Activated naive CD8-positive, alpha-beta T cell treated with anti-CD3 and anti-CD28 coated beads, Interleukin-2, amount 10 ng/mL, durations not matched to agents 7 days and 5 days (primary cell): ENCODE measurements around the gene MYO7A. TPM values are rescaled to one million over a fixed set of nuclear protein-coding genes. Genes with fewer than 3 reads are reported as not detected.

Source experiments
- ATAC-seq: fragments of 150-1000 bp; cut with Tn5 transposase; one replicate; pipeline ENCODE4 v1.10.0; 2021; ENCODE audit warnings: low read depth, moderate library complexity
- POLR2A ChIA-PET: fragments of 350-600 bp; sonication (Branson Sonifier 250); formaldehyde crosslinking; loops from one replicate; lab custom pipeline; 2021; ENCODE audit warnings: antibody characterized with exemption; lab: Charles Lee
- DNase-seq: peaks from one replicate; pipeline ENCODE4 v3.0.0; 2021
- H3K27ac Mint-ChIP-seq: one replicate; pipeline ENCODE4 v1.8.0; 2022; ENCODE audit warnings: mild to moderate bottlenecking, mixed read lengths
- H3K27me3 Mint-ChIP-seq: one replicate; pipeline ENCODE4 v1.8.0; 2022; ENCODE audit warnings: mild to moderate bottlenecking, moderate library complexity, mixed read lengths
- H3K36me3 Mint-ChIP-seq: one replicate; pipeline ENCODE4 v1.8.0; 2021; ENCODE audit warnings: mild to moderate bottlenecking, mixed read lengths
- H3K4me1 Mint-ChIP-seq: one replicate; pipeline ENCODE4 v1.8.0; 2021; ENCODE audit warnings: mixed read lengths
- H3K4me3 Mint-ChIP-seq: one replicate; pipeline ENCODE4 v1.8.0; 2022; ENCODE audit warnings: mild to moderate bottlenecking, moderate library complexity, mixed read lengths
- H3K9me3 Mint-ChIP-seq: one replicate; pipeline ENCODE4 v1.8.0; 2021; ENCODE audit warnings: mixed read lengths
- total RNA-seq, 2 experiments: library from RNA; stranded (reverse); gene quantifications; one replicate each; pipeline ENCODE4 v1.2.3, GENCODE V29; 2021

Gene MYO7A
- total RNA-seq, 2 experiments from 2014 or later: 0.22 to 0.37 TPM

GRCh38 chr11:77121876-77122575 is 6.0 kb upstream of the MYO7A start:
- Mint-ChIP-seq H3K4me3 (no peak overlapping the region), H3K4me1 (peaks cover 3% of the 10 kb centered on the region), H3K27ac (no peak overlapping the region), H3K9me3 (no peaks in the 10 kb centered on the region), H3K27me3 (no peaks in the 10 kb centered on the region), H3K36me3 (no peaks in the 10 kb centered on the region)
- ATAC-seq: no peak
- no peak for DNase-seq
- POLR2A ChIA-PET: no interaction called here

GRCh38 chr11:77122576-77123212 is 5.4 kb upstream of the MYO7A start:
- peaks cover 3% of the 10 kb centered on the region for H3K27me3 Mint-ChIP-seq
- no peaks in the 10 kb centered on the region for H3K9me3 Mint-ChIP-seq
- ATAC-seq (no peak), DNase-seq (no peak)
- POLR2A ChIA-PET: no interaction called here
- H3K27ac Mint-ChIP-seq: no peak overlapping the region
- H3K4me3 Mint-ChIP-seq: no peak overlapping the region
- peaks cover 7% of the 10 kb centered on the region for H3K4me1 Mint-ChIP-seq
- no peaks in the 10 kb centered on the region for H3K36me3 Mint-ChIP-seq

GRCh38 chr11:77123591-77123990 is 4.5 kb upstream of the MYO7A start:
- DNase-seq: no peak
- Mint-ChIP-seq H3K27me3 (peaks cover 11% of the 10 kb centered on the region), H3K36me3 (no peaks in the 10 kb centered on the region), H3K4me3 (no peak overlapping the region), H3K27ac (no peak overlapping the region), H3K9me3 (no peaks in the 10 kb centered on the region), H3K4me1 (peaks cover 8% of the 10 kb centered on the region)
- POLR2A ChIA-PET: no interaction called here
- no peak for ATAC-seq

GRCh38 chr11:77124041-77124440 is 4.0 kb upstream of the MYO7A start:
- Mint-ChIP-seq H3K4me1 (peaks cover 8% of the 10 kb centered on the region), H3K36me3 (no peaks in the 10 kb centered on the region), H3K27me3 (peaks cover 13% of the 10 kb centered on the region), H3K4me3 (no peak overlapping the region), H3K27ac (no peak overlapping the region), H3K9me3 (no peaks in the 10 kb centered on the region)
- no peak for DNase-seq
- no peak for ATAC-seq
- POLR2A ChIA-PET: no interaction called here

GRCh38 chr11:77124488-77124887 is 3.6 kb upstream of the MYO7A start:
- POLR2A ChIA-PET: no interaction called here
- no peak for DNase-seq
- no peaks in the 10 kb centered on the region for H3K9me3 Mint-ChIP-seq
- H3K4me3 Mint-ChIP-seq: no peak overlapping the region
- ATAC-seq: no peak
- H3K36me3 Mint-ChIP-seq: no peaks in the 10 kb centered on the region
- peaks cover 8% of the 10 kb centered on the region for H3K4me1 Mint-ChIP-seq
- H3K27ac Mint-ChIP-seq: no peak overlapping the region
- peaks cover 13% of the 10 kb centered on the region for H3K27me3 Mint-ChIP-seq

- peaks cover 8% of the 10 kb centered on the region for H3K4me1 Mint-ChIP-seq
- H3K27me3 Mint-ChIP-seq: peaks cover 13% of the 10 kb centered on the region
- ATAC-seq: no peak
- no peak overlapping the region for H3K4me3 Mint-ChIP-seq
- no peaks in the 10 kb centered on the region for H3K9me3 Mint-ChIP-seq
- DNase-seq: no peak
- H3K27ac Mint-ChIP-seq: no peak overlapping the region
- POLR2A ChIA-PET: no interaction called here
- no peaks in the 10 kb centered on the region for H3K36me3 Mint-ChIP-seq
These were observed 2.9 kb upstream of the MYO7A start for GRCh38 chr11:77125191-77125590.

- DNase-seq: no peak
- Mint-ChIP-seq H3K27me3 (peaks cover 13% of the 10 kb centered on the region), H3K27ac (no peak overlapping the region), H3K4me1 (peaks cover 8% of the 10 kb centered on the region), H3K4me3 (no peak overlapping the region), H3K36me3 (no peaks in the 10 kb centered on the region), H3K9me3 (no peaks in the 10 kb centered on the region)
- POLR2A ChIA-PET: no interaction called here
- no peak for ATAC-seq
These were observed 2.4 kb upstream of the MYO7A start for GRCh38 chr11:77125695-77126094.

GRCh38 chr11:77126156-77126775 is 1.8 kb upstream of the MYO7A start:
- DNase-seq (no peak), ATAC-seq (no peak)
- POLR2A ChIA-PET: no interaction called here
- Mint-ChIP-seq H3K4me1 (peaks cover 7% of the 10 kb centered on the region), H3K27me3 (peaks cover 13% of the 10 kb centered on the region), H3K4me3 (no peak overlapping the region), H3K9me3 (no peaks in the 10 kb centered on the region), H3K27ac (no peak overlapping the region), H3K36me3 (no peaks in the 10 kb centered on the region)

- H3K4me1 Mint-ChIP-seq: peaks cover 7% of the 10 kb centered on the region
- ATAC-seq: no peak
- no peak overlapping the region for H3K27ac Mint-ChIP-seq
- no peak for DNase-seq
- H3K4me3 Mint-ChIP-seq: no peak overlapping the region
- peaks cover 13% of the 10 kb centered on the region for H3K27me3 Mint-ChIP-seq
- H3K9me3 Mint-ChIP-seq: no peaks in the 10 kb centered on the region
- no peaks in the 10 kb centered on the region for H3K36me3 Mint-ChIP-seq
- POLR2A ChIA-PET: no interaction called here
These were observed 1.2 kb upstream of the MYO7A start for GRCh38 chr11:77126861-77127234.

GRCh38 chr11:77127235-77127911 is 673 bp upstream of the MYO7A start:
- peaks cover 7% of the 10 kb centered on the region for H3K4me1 Mint-ChIP-seq
- no peaks in the 10 kb centered on the region for H3K9me3 Mint-ChIP-seq
- POLR2A ChIA-PET: no interaction called here
- no peaks in the 10 kb centered on the region for H3K36me3 Mint-ChIP-seq
- peak; percentile 76 for ATAC-seq
- no peak overlapping the region for H3K27ac Mint-ChIP-seq
- H3K27me3 Mint-ChIP-seq: peaks cover 14% of the 10 kb centered on the region
- DNase-seq: peak; percentile 80
- peak overlapping the region; percentile 58 for H3K4me3 Mint-ChIP-seq

- Mint-ChIP-seq H3K27ac (no peak overlapping the region), H3K9me3 (no peaks in the 10 kb centered on the region), H3K4me1 (peaks cover 7% of the 10 kb centered on the region), H3K27me3 (peaks cover 20% of the 10 kb centered on the region), H3K4me3 (no peak overlapping the region), H3K36me3 (no peaks in the 10 kb centered on the region)
- POLR2A ChIA-PET: no interaction called here
- no peak for ATAC-seq
- DNase-seq: no peak
These were observed 1.2 kb downstream of the MYO7A start for GRCh38 chr11:77129069-77129841.

- no peak for ATAC-seq
- peaks cover 23% of the 10 kb centered on the region for H3K27me3 Mint-ChIP-seq
- POLR2A ChIA-PET: no interaction called here
- no peak overlapping the region for H3K4me3 Mint-ChIP-seq
- no peaks in the 10 kb centered on the region for H3K36me3 Mint-ChIP-seq
- no peak overlapping the region for H3K27ac Mint-ChIP-seq
- no peak for DNase-seq
- no peaks in the 10 kb centered on the region for H3K9me3 Mint-ChIP-seq
- H3K4me1 Mint-ChIP-seq: peaks cover 7% of the 10 kb centered on the region
These were observed 2.1 kb downstream of the MYO7A start for GRCh38 chr11:77129842-77130756.
